ENCODE results near the gene PPP1R26.
"Not testable (repeated sequence)": the region's sequence is repeated elsewhere in the genome, so short reads cannot be mapped to it uniquely, and the experiment has no call there.

Gene PPP1R26

GRCh38 chr9:135479469-135480052, at the start of gene PPP1R26:
Gene PPP1R26 (plus strand): TSS chr9:135479782. CDS start chr9:135484511, 4,729 bp downstream.
- no peak for DNase-seq

DNA sequence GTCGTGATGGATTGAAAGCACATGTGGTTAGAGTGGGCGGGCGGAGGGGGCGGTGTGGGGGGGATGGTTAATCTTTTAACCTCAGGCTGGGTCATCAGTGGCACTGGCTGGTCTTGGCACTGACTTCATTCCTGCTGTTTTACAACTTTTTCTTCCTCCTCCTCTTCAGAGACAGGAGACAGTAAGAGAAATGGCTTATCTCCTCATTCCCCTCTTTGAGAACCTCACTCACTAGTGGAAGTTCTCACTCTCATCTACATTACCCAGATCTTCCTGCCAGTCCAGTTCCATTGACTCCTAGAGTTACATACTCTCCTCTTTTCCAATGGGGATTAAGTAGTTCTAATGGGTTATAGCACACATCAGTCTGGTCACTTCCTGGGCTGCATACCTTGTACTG, 42.3 kb upstream of the PPP1R26 start:
- DNase-seq = no peak

GRCh38 chr9:135437696-135438095, 41.9 kb upstream of the PPP1R26 start:
- DNase-seq = not testable (repeated sequence)

DNA sequence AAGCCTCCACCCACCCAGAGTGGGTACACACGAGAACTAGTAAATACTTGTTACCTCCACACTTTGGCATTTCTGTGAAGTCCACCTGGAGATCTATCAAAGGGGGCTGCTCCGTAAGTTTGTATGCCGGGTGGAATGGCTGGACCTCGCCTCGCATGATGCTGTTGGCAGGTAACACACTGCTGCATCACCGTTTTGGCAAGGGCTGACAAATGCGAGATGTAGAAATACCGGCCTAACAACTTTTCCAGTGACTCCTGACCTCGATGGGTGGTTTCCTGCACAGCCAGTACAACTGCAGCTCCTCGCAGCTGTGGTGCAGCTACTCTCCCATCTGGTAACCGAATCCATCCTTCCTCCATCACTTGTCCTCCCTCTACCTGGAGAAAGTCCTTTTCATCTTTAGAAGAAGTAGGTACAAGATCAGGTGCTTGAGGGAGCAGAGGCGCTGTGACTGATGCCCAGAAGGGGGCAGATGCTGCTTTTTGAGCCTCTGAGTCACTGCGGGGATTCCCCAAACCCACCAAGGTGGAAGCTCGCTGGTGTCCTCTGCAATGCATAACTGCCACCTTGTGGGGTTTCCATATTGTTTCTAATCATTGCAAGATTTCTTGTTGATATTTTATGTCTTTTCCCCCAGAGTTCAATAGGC, 40.9 kb upstream of the PPP1R26 start:
- DNase-seq = peak; percentile 46

GRCh38 chr9:135439514-135439913, 40.1 kb upstream of the PPP1R26 start:
- DNase-seq = not testable (repeated sequence)

- DNase-seq = no peak
These were observed 39.7 kb upstream of the PPP1R26 start for GRCh38 chr9:135439916-135440315.

- no peak for DNase-seq
These were observed 39.0 kb upstream of the PPP1R26 start for GRCh38 chr9:135440620-135441019.

- not testable (repeated sequence) for DNase-seq
These were observed 38.2 kb upstream of the PPP1R26 start for GRCh38 chr9:135441105-135442071.

DNA sequence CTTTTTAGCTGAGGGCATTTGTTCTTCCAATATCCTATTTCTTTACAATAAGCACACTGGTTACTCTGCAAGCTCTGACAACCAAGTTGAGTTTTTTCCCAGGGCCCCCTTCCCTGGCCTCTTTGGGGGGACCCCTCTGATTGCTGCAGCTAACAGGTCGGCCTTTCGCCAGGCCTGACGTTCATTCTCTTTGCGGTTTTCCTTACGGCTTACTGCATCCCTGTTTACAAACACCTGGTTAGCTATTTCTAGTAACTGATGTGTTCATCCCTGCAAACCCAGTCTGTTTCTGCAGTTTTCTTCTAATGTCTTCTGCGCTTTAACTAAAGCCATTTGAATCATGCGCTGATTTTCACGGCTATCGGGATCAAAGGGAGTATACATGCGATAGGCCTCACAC, 37.5 kb upstream of the PPP1R26 start:
- no peak for DNase-seq

DNA sequence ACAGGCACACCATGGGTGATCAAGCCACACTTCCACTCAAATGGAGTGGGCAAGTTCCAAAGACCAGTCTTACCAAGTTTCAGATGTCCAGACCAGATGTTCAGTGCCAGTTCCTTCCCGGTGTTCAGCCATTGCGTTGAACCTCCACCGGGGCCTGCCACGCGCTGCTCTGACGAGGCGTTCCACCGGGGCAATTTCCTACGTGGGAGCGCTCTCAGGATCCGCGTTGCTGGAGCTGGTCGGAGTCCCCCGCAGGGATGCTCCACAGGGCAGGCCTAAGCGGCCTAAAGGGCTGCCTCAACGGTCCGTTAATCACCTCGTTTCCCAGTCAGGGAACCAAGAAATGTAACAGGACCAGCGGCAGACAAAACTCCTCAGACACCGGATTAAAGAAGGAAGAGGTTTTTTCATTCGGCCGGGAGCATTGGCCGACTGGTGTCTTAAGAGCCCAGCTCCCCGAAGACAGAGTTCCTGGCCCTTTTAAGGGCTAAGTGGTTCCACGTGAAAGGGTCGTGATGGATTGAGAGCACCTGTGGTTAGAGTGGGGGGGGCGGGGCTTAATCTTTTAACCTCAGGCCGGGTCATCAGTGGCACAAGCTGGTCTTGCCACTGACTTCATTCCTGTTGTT, 35.7 kb upstream of the PPP1R26 start:
- no peak for DNase-seq

DNA sequence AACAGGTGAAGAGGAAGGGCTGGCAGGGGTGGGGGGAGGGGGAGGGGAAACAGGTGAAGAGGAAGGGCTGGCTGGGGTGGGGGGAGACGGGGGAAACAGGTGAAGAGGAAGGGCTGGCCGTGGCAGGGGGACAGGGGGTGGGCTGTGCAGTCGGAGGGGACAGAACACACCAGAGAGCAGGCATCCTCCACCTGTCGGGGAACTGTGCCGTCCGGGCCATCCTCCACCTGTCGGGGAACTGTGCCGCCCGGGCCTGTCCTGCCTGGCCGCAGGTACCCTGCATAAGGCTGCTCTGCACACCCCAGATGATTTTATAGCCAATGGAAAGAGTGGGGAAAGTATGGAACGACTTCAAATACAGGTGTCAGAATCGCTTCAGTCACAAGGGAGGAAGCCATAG, 32.5 kb upstream of the PPP1R26 start:
- no peak for DNase-seq

- no peak for DNase-seq
These were observed 30.9 kb upstream of the PPP1R26 start for GRCh38 chr9:135448663-135449100.

DNA sequence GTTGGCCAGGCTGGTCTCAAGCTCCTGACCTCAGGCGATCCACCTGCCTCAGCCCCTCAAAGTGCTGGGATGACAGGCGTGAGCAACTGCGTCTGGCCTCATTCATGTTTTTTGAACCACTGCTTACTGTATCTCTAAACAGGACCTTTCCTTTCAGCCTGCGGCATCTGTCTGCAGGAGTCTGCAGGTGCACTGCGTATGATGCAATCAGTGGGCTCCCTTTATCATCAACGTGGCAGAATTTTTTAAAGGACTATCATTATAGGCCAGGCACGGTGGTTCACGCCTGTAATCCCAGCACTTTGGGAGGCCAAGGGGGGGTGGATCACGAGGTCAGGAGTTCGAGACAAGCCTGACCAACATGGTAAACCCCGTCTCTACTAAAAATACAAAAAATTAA, 30.1 kb upstream of the PPP1R26 start:
- not testable (repeated sequence) for DNase-seq

DNA sequence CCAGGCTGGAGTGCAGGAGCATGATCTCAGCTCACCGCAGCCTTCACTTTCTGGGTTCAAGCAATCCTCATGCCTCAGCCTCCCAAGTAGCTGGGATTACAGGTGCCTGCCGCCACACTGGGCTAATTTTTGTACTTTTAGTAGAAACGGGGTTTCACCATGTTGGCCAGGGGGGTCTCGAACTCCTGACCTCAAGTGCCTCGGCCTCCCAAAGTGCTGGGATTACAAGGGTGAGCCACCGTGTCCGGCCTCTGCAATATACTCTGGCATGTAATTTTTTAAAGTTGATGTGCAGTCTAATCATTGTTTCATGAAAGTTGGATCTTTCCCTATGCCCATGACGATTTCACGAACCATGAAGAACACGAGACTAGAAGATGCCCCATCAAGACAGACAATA, 28.6 kb upstream of the PPP1R26 start:
- DNase-seq = no peak

DNA sequence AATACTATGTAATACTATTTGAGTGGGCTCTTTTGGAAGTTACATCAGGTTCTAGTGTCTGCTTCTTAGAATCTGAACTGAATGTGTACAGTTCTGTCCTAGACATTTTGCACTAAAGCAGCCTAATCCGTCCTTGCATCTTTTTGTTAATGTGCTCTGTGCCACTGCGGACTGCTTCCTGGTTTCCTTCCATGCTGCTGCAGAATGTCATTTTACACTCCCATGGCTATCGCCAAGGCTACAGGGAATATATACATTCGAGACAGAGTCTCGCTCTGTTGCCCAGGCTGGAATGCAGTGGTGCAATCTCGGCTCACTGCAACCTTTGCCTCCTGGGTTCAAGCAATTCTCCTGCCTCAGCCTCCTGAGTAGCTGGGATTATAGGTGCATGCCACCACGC, 27.7 kb upstream of the PPP1R26 start:
- DNase-seq = not testable (repeated sequence)

DNA sequence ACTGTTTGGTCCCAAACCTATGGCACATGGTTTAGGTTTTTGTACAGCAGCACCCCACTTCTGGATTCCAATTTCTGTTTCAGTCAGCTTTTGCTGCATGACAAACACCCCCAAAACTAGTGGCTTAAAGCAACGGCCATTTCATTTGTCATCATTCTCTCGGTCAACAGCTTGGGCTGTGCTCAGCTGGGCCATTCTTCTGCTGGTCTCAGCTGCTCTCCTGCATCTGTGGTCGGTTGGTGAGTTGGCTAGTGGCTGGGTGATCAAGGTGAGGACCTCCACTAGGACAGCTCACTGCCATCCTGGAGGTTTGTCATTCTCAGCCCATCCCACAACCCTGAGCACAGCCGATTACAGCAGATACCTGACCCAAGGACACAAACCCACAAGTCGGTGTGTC, 24.8 kb upstream of the PPP1R26 start:
- DNase-seq = no peak

GRCh38 chr9:135455401-135456030, 24.1 kb upstream of the PPP1R26 start:
- DNase-seq = no peak

- DNase-seq = no peak
These were observed 23.0 kb upstream of the PPP1R26 start for GRCh38 chr9:135456436-135457104.

GRCh38 chr9:135458478-135458877, 21.1 kb upstream of the PPP1R26 start:
- not testable (repeated sequence) for DNase-seq

- DNase-seq = no peak
These were observed 17.6 kb upstream of the PPP1R26 start for GRCh38 chr9:135461936-135462335.

GRCh38 chr9:135463140-135463539, 16.4 kb upstream of the PPP1R26 start:
- DNase-seq = no peak

- DNase-seq = no peak
These were observed 15.4 kb upstream of the PPP1R26 start for GRCh38 chr9:135464181-135464580.

All from stimulated activated naive CD4-positive, alpha-beta T cell treated with Interleukin-2 at 50 U/mL for 16 hours (primary cell).